Thyroid gland (tissue), 4 donors: ENCODE data around the gene GARS1. TPM values are rescaled to one million over a fixed set of nuclear protein-coding genes. Genes with fewer than 3 reads are reported as not detected.

Experiments
- DNase-seq, 2 donors: peaks; one replicate each; pipeline ENCODE4 v3.0.0-alpha.2; 2019
- H3K27ac ChIP-seq, 3 donors: fragments of 200-600 bp; sonication (generic); 1 replicate in 2 of 3; 2 replicates in 1 of 3; pipeline ENCODE4 v1.5.1; 2016 to 2019; ENCODE audit warnings: mild to moderate bottlenecking in 1 of 3, moderate library complexity in 1 of 3
- H3K27me3 ChIP-seq: fragments of 200-600 bp; sonication (generic); one replicate; pipeline ENCODE4 v1.5.1; 2019
- H3K36me3 ChIP-seq, 2 donors: fragments of 200-600 bp; sonication (generic); one replicate each; pipeline ENCODE4 v1.5.1; 2016 to 2019
- H3K4me1 ChIP-seq, 2 donors: fragments of 200-600 bp; sonication (generic); one replicate each; pipeline ENCODE4 v1.5.1; 2017 to 2019
- H3K4me3 ChIP-seq, 3 donors: fragments of 200-600 bp; sonication (generic); replicated peaks in 1 of 3; 1 replicate in 2 of 3; 2 replicates in 1 of 3; pipeline ENCODE4 v1.5.1; 2016; ENCODE audit warnings: mild to moderate bottlenecking in 1 of 3
- H3K9me3 ChIP-seq: fragments of 200-600 bp; sonication (generic); one replicate; pipeline ENCODE4 v1.5.1; 2017
- POLR2A ChIP-seq, 2 donors: fragments of 450-650 bp; IDR thresholded peaks; one replicate each; pipeline ENCODE4 v1.6.1; 2017; ENCODE audit warnings: antibody characterized with exemption in 2 of 2, mild to moderate bottlenecking in 2 of 2, moderate library complexity in 1 of 2
- WGBS, 2 donors: methylation state at CpG; one replicate each; pipeline ENCODE4 v1.1.5; 2017; 5-methylcytosine and 5-hydroxymethylcytosine counted together
- intact Hi-C: fragments of 100-400 bp; cut with DNase I; formaldehyde crosslinking; loops from one replicate; pipeline ENCODE4 v1.15.1; 2023
- total RNA-seq, 4 donors: library from RNA; depleted of rRNA; stranded (reverse); fragments of >200 nt; gene quantifications; one replicate each; pipeline ENCODE4 v1.2.3, GENCODE V29; 2016
- TF ChIP-seq, protein P1 (sequence below), 6 experiments: fragments of 200-600 bp in 3 of 6; fragments of 450-650 bp in 3 of 6; sonication (generic) in 3 of 6; IDR thresholded peaks; one replicate each; pipeline ENCODE4 v1.5.1; 2016 to 2019; ENCODE audit warnings: antibody characterized with exemption in 6 of 6, mild to moderate bottlenecking in 2 of 6, inconsistent platforms in 1 of 6, moderate library complexity in 1 of 6

Gene GARS1
- total RNA-seq, 4 donors from 2014 or later, result 59.7 to 79.2 (median 72.9) TPM

DNA sequence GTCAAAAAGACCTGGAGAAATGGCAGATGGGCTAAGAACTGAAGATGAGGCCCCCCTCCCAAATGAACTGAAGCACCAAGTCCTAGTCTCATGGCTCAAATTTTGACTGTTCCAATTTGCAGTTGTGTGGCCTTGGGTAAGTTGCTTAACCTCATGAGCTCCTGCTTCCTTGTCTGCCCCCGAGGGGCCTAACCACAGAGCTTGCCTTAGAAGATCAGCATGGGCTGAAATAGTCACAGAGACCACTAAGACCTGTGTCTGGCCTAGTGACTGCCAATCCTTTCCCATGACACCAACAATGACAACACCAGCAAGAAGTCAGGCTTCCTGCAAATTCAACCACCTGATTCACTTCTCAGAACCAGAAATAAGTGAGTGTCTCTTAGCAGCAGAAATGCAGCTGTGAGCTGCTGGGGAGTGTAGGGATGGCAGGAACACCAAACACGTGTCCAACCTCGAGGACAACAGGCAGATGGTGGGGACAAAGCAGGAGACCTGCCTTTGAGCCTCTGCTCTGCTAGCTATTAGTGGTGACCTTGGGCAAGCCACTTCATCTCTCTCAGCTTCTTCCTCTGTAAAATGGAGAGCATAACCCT lies 63.9 kb downstream of the GARS1 start:
- WGBS, 2 donors, result 72 to 82% methylated on average over 2 to 3 of the region's 3 CpGs
- Histone ChIP-seq H3K27ac (no peak overlapping the region), H3K27me3 (no peaks in the 10 kb centered on the region), H3K4me1 (no peaks in the 10 kb centered on the region), H3K9me3 (no peaks in the 10 kb centered on the region), H3K4me3 (no peak overlapping the region), H3K36me3 (no peaks in the 10 kb centered on the region)
- no peak for DNase-seq
- intact Hi-C loops, result no loop called here
- no peak for TF ChIP-seq POLR2A (IDR thresholded peaks at IDR 0.05)
- TF ChIP-seq, protein P1, sequence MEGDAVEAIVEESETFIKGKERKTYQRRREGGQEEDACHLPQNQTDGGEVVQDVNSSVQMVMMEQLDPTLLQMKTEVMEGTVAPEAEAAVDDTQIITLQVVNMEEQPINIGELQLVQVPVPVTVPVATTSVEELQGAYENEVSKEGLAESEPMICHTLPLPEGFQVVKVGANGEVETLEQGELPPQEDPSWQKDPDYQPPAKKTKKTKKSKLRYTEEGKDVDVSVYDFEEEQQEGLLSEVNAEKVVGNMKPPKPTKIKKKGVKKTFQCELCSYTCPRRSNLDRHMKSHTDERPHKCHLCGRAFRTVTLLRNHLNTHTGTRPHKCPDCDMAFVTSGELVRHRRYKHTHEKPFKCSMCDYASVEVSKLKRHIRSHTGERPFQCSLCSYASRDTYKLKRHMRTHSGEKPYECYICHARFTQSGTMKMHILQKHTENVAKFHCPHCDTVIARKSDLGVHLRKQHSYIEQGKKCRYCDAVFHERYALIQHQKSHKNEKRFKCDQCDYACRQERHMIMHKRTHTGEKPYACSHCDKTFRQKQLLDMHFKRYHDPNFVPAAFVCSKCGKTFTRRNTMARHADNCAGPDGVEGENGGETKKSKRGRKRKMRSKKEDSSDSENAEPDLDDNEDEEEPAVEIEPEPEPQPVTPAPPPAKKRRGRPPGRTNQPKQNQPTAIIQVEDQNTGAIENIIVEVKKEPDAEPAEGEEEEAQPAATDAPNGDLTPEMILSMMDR (IDR thresholded peaks at IDR 0.05), result no peak

DNA sequence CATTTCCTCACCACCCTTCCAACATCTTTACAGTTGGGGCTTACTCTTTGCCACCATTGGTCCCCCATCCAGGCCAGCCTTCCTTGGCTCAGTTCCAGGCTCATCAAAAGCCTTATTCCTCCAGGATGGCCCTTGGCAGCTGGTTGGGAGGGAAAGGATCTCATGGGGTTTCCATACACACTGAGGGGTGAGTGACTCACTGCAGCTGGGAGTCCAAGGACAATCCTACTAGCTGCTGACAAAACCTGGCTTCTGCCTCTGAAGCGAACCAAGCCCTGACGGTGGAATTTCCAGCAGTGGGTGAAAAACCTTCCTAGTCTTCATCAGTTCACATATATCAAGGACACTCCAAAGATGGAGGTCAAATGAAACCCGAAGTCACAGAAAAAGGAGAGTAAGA lies 64.6 kb downstream of the GARS1 start:
- Histone ChIP-seq H3K36me3 (no peaks in the 10 kb centered on the region), H3K27me3 (no peaks in the 10 kb centered on the region), H3K27ac (no peak overlapping the region), H3K4me1 (no peaks in the 10 kb centered on the region), H3K4me3 (no peak overlapping the region), H3K9me3 (no peaks in the 10 kb centered on the region)
- no peak for TF ChIP-seq POLR2A (IDR thresholded peaks at IDR 0.05)
- TF ChIP-seq, protein P1 (IDR thresholded peaks at IDR 0.05), result no peak
- intact Hi-C loops, result no loop called here
- WGBS, 2 donors, result 86% methylated on average over 3 of the region's 3 CpGs
- no peak for DNase-seq

DNA sequence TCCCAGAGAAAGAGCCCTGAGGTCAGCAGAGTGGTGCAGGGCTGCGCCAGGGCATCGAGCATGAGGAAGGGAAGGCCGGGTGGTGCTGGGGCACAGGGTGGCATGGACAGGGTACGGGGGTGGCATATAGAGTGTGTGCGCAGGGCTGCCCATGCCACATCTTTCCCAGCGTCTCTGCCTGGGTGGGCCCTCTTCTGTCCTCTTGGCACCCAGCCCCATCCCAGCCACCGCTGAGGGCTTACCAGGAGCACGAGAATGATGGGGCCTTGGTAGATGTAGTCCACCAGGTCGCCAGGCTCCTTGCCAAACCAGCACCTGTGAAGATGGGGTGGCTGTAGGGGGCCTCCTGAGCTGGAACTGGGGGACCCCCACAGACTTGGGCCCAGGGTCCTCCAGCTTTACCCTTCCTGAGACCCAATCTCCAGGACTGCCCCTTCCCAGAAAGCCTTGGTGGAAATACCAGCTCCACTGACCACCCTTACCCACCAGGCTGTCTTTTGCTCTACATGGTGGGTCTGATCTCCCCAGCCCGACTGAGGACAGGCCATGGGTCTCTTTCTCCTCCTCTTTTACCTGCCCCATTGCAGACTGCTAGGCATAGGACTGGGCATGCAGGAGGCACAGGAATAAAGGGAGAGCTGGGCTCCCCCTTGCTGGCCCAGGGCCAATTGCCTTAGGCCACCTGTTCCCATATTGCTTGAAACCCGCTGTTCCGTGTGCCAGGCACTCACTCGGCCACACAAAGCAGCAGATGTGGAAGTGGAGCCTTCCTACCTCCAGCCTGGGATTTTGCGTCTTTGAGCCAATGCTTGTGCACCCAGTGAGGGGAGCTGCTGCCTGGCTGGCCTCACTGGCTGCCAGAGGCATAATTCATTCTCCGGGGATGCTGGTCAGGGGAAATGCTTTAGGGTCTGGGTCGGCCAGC lies 65.9 kb downstream of the GARS1 start:
- Histone ChIP-seq H3K27ac (no peak overlapping the region), H3K27me3 (no peaks in the 10 kb centered on the region), H3K4me1 (no peaks in the 10 kb centered on the region), H3K9me3 (no peaks in the 10 kb centered on the region), H3K36me3 (no peaks in the 10 kb centered on the region), H3K4me3 (no peak overlapping the region)
- TF ChIP-seq, protein P1 (IDR thresholded peaks at IDR 0.05), result no peak
- TF ChIP-seq POLR2A (IDR thresholded peaks at IDR 0.05), result no peak
- WGBS, 2 donors, result 77 to 84% methylated on average over 13 to 15 of the region's 16 CpGs
- intact Hi-C loops, result no loop called here
- DNase-seq, result no peak

DNA sequence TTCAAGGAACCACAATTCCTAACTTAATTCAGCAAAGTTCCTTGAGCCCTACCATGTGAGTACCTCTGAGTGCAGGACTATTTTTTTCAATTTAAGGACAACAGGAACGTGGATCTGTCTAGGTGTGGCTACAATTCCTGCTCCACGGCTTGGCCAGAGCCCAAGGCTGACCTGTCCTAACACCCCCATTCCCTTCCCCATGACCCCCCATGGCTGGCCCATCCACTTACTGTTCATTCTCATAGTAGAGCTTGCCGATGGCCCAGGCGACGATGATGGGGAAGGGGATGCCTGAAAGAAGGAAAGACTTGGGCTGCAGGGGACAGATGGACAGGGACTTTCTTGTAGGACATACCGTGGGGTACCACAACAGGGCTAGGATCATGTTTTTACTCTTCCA lies 67.2 kb downstream of the GARS1 start:
- Histone ChIP-seq H3K27me3 (no peaks in the 10 kb centered on the region), H3K9me3 (no peaks in the 10 kb centered on the region), H3K4me3 (no peak overlapping the region), H3K27ac (no peak overlapping the region), H3K36me3 (no peaks in the 10 kb centered on the region), H3K4me1 (no peaks in the 10 kb centered on the region)
- 92 to 93% methylated on average over 6 of the region's 6 CpGs for WGBS, 2 donors
- no peak for DNase-seq
- intact Hi-C loops, result no loop called here
- TF ChIP-seq, protein P1 (IDR thresholded peaks at IDR 0.05), result no peak
- TF ChIP-seq POLR2A (IDR thresholded peaks at IDR 0.05), result no peak

DNA sequence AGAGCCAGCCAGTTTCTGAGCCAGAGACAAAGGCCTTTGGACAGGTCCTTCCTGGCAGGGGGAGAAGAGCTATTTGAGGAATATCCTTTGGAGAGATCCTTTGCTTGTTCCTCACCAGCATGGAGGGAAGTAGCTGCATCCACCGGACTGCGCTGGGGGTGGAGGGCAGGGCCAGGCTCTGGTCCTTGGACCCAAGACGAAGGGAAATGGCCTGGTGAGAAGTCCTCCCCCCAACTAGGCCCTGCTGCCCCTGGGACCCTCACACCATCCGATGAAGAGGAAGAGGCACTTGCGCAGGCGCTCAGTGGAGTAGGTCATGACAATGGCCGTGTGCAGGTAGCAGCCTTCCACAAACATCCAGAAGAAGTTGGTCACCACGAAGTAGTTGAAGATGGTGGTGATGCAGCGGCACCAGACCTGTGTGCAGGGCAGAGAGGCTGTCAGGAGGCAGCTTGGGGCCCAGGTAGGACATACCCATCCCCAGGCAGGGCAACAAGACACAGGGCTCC lies 67.8 kb downstream of the GARS1 start:
- H3K4me3 ChIP-seq, result no peak overlapping the region
- TF ChIP-seq, protein P1 (IDR thresholded peaks at IDR 0.05), result no peak
- TF ChIP-seq POLR2A (IDR thresholded peaks at IDR 0.05), result no peak
- no peaks in the 10 kb centered on the region for H3K9me3 ChIP-seq
- intact Hi-C loops, result no loop called here
- no peaks in the 10 kb centered on the region for H3K4me1 ChIP-seq
- H3K27me3 ChIP-seq, result no peaks in the 10 kb centered on the region
- H3K27ac ChIP-seq, result no peak overlapping the region
- no peak for DNase-seq
- H3K36me3 ChIP-seq, result no peaks in the 10 kb centered on the region
- 84 to 91% methylated on average over 9 of the region's 9 CpGs for WGBS, 2 donors
